HepG2 (cell line): ENCODE data around the gene PPP2R2C. TPM values are rescaled to one million over a fixed set of nuclear protein-coding genes. Genes with fewer than 3 reads are reported as not detected.

ENCODE experiments used
- ATAC-seq: fragments of 200-7000 bp; cut with Tn5 transposase; 3 replicates; pipeline ENCODE4 v1.9.1; 2020; ENCODE audit warnings: mild to moderate bottlenecking, moderate library complexity
- BruUV-seq: library from RNA; stranded (reverse); fragments of 400-500 nt; replicated peaks from 2 replicates; lab custom pipeline; 2021; lab: Mats Ljungman, UMichigan
- CTCF ChIA-PET: fragments of 300-600 bp; formaldehyde crosslinking; extraction: SDS; loops from one replicate; lab custom pipeline; 2021; ENCODE audit warnings: low total read pairs, inconsistent platforms, low intra/inter-chr PET ratio; lab: Yijun Ruan, JAX
- POLR2A ChIA-PET: fragments of 350-600 bp; sonication (Branson Sonifier 250); formaldehyde crosslinking; loops from one replicate; lab custom pipeline; 2020; ENCODE audit warnings: antibody characterized with exemption, inconsistent platforms; lab: Yijun Ruan, JAX
- DNase-seq: peaks from one replicate; pipeline ENCODE4 v3.0.0-alpha.2; 2015; ENCODE audit warnings: low spot score
- FAIRE-seq: peaks from 3 replicates; lab custom pipeline; 2011; peaks lifted over from hg19 to GRCh38; lab: Jason Lieb, UNC
- H2AFZ ChIP-seq: one replicate; pipeline ENCODE4 v1.6.1; 2011; ENCODE audit warnings: low read length, inconsistent platforms
- H3K27ac ChIP-seq: fragments of 300-600 bp; 3 replicates; pipeline ENCODE4 v1.8.0; 2011; ENCODE audit warnings: mixed run types, mild to moderate bottlenecking, mixed read lengths, low read length, inconsistent platforms; ENCODE audit not compliant: insufficient read depth; ENCODE audit errors: extremely low read length
- H3K27me3 ChIP-seq, 2 experiments: fragments of 200-600 bp in 1 of 2; 2 replicates in 1 of 2; 3 replicates in 1 of 2; pipeline versions ENCODE4 v1.6.0 to v1.8.0; 2011; ENCODE audit warnings: low read length in 2 of 2, mild to moderate bottlenecking in 2 of 2, moderate library complexity in 2 of 2, inconsistent platforms in 1 of 2; ENCODE audit not compliant: insufficient read depth in 2 of 2, control insufficient read depth in 1 of 2
- H3K36me3 ChIP-seq, 2 experiments: fragments of 200-600 bp in 1 of 2; replicated peaks in 1 of 2; 2 replicates in 1 of 2; 3 replicates in 1 of 2; pipeline versions ENCODE4 v1.5.1 to v1.8.0; 2011; ENCODE audit warnings: low read length in 2 of 2, inconsistent platforms in 1 of 2; ENCODE audit not compliant: insufficient read depth in 2 of 2, control insufficient read depth in 1 of 2
- H3K4me1 ChIP-seq: 2 replicates; pipeline ENCODE4 v1.5.1; 2012; ENCODE audit warnings: low read length, inconsistent platforms; ENCODE audit not compliant: insufficient read depth
- H3K4me2 ChIP-seq: 2 replicates; pipeline ENCODE4 v1.6.0; 2011; ENCODE audit warnings: low read depth, low read length, inconsistent platforms
- H3K4me3 ChIP-seq, 3 experiments: fragments of 200-600 bp in 1 of 3; sonication (generic), shearing (Covaris generic) in 1 of 3; replicated peaks in 1 of 3; 2 replicates each; pipeline ENCODE4 v1.5.1; 2011 to 2016; ENCODE audit warnings: low read length in 3 of 3, inconsistent platforms in 2 of 3, low read depth in 2 of 3, mild to moderate bottlenecking in 2 of 3, control low read depth in 1 of 3, mixed read lengths in 1 of 3; ENCODE audit not compliant: insufficient read depth in 1 of 3
- H3K79me2 ChIP-seq: one replicate; pipeline ENCODE4 v1.6.1; 2011; ENCODE audit warnings: low read length, inconsistent platforms; ENCODE audit not compliant: insufficient read depth
- H3K9ac ChIP-seq: 2 replicates; pipeline ENCODE4 v1.6.0; 2011; ENCODE audit warnings: mild to moderate bottlenecking, low read depth, low read length, inconsistent platforms; ENCODE audit not compliant: insufficient read depth
- H3K9me3 ChIP-seq: 2 replicates; pipeline ENCODE4 v1.5.1; 2012; ENCODE audit warnings: mild to moderate bottlenecking, low read length
- H4K20me1 ChIP-seq: 2 replicates; pipeline ENCODE4 v1.6.0; 2011; ENCODE audit warnings: inconsistent platforms, mild to moderate bottlenecking, low read length, moderate library complexity; ENCODE audit not compliant: insufficient read depth
- BRCA1 ChIP-seq: sonication (generic); formaldehyde crosslinking; IDR thresholded peaks from 2 replicates; pipeline ENCODE4 v1.4.0; 2020; ENCODE audit warnings: missing genetic modification reagents
- CCDC6 ChIP-seq: sonication (generic); formaldehyde crosslinking; IDR thresholded peaks from 2 replicates; pipeline ENCODE4 v1.8.1; 2022; ENCODE audit warnings: mild to moderate bottlenecking, missing genetic modification reagents, moderate library complexity
- GLI4 ChIP-seq: sonication (generic); formaldehyde crosslinking; IDR thresholded peaks from 2 replicates; pipeline ENCODE4 v1.5.1; 2020; ENCODE audit warnings: missing genetic modification reagents, mild to moderate bottlenecking, moderate library complexity, borderline replicate concordance
- KMT2B ChIP-seq: IDR thresholded peaks from 2 replicates; pipeline ENCODE4 v1.6.1; 2016; ENCODE audit warnings: missing genetic modification reagents, missing compliant biosample characterization
- NR2F6 ChIP-seq, 2 experiments: IDR thresholded peaks; 2 replicates each; pipeline ENCODE4 v1.6.1; 2016; ENCODE audit warnings: antibody characterized with exemption in 1 of 2, mild to moderate bottlenecking in 1 of 2
- ZBTB10 ChIP-seq: sonication (generic); formaldehyde crosslinking; IDR thresholded peaks from 2 replicates; pipeline ENCODE4 v1.4.0; 2020; ENCODE audit warnings: missing genetic modification reagents, borderline replicate concordance
- ZBTB38 ChIP-seq: sonication (generic); formaldehyde crosslinking; IDR thresholded peaks from 2 replicates; pipeline ENCODE4 v1.5.1; 2020; ENCODE audit warnings: mild to moderate bottlenecking, missing genetic modification reagents
- ZC3H13 ChIP-seq: sonication (generic); formaldehyde crosslinking; IDR thresholded peaks from 2 replicates; pipeline ENCODE4 v1.8.1; 2023; ENCODE audit warnings: mild to moderate bottlenecking, missing genetic modification reagents, moderate library complexity
- WGBS: methylation state at CpG from one replicate; pipeline ENCODE4 v1.1.6; 2017; ENCODE audit warnings: low lambda C conversion rate; 5-methylcytosine and 5-hydroxymethylcytosine counted together
- in situ Hi-C: cut with HindIII; loops from 2 replicates; pipeline ENCODE4 v1.10.0; 2017; ENCODE audit warnings: low pct_unique_long_range_greater_than_20kb; ENCODE audit not compliant: extremely low pct_ligation_motif_present
- intact Hi-C: fragments of 100-400 bp; cut with micrococcal nuclease; formaldehyde crosslinking; loops from one replicate; pipeline ENCODE4 v1.10.0; 2022; ENCODE audit not compliant: unreplicated experiment
- polyA plus RNA-seq, 8 experiments: library from polyadenylated mRNA; depleted of rRNA in 3 of 8; stranded (reverse) in 7 of 8; unstranded in 1 of 8; fragments of >200 nt; fragmentation: Illumina TruSeq in 4 of 8; extraction: Trizol in 4 of 8; gene quantifications; 2 replicates each; pipeline versions ENCODE4 v1.2.1 to v1.2.3, GENCODE V29; 2011 to 2016; ENCODE audit warnings: low read depth in 4 of 8, missing spikeins in 1 of 8, mixed read lengths in 1 of 8; ENCODE audit not compliant: insufficient read depth in 1 of 8
- total RNA-seq, 5 experiments: library from RNA; depleted of rRNA; stranded (reverse); fragments of >200 nt; fragmentation: Illumina TruSeq; extraction: Trizol; gene quantifications; 2 replicates each; pipeline ENCODE4 v1.2.3, GENCODE V29; 2016; ENCODE audit warnings: low read depth in 1 of 5

PPP2R2C gene
- total and polyA plus RNA-seq, 2 of the 13 experiments (the other 11 are each of a cell fraction or from before 2014, with no cell fraction given), result 0.60 to 8.6 TPM

- DNase-seq (no peak), FAIRE-seq (no peak), ATAC-seq (no peak)
- H3K27me3 ChIP-seq, result peaks cover 12 to 82% of the 10 kb centered on the region in 2 experiments
- no peak overlapping the region for H3K4me2 ChIP-seq
- H3K79me2 ChIP-seq, result no peaks in the 10 kb centered on the region
- in situ Hi-C loops (no loop called here), intact Hi-C loops (no loop called here)
- no peak overlapping the region for H2AFZ ChIP-seq
- ChIA-PET POLR2A (no interaction called here), CTCF (no interaction called here)
- H4K20me1 ChIP-seq, result 0 out of 2 replicates have a peak, but pooled peaks cover 2% of the 10 kb centered on the region
- H3K36me3 ChIP-seq, result no peaks in the 10 kb centered on the region
- no peak overlapping the region for H3K9ac ChIP-seq
- H3K4me3 ChIP-seq, result no peak overlapping the region
- no peak overlapping the region for H3K27ac ChIP-seq
- H3K9me3 ChIP-seq, result no peaks in the 10 kb centered on the region
- no peaks in the 10 kb centered on the region for H3K4me1 ChIP-seq
- no peak for TF ChIP-seq KMT2B (CRISPR knock-in tag)
- no peak for TF ChIP-seq ZBTB10 (CRISPR knock-in tag)
- TF ChIP-seq ZBTB38 (CRISPR knock-in tag), result no peak
- TF ChIP-seq NR2F6 (IDR thresholded peaks at IDR 0.05), result no peak
- TF ChIP-seq NR2F6 (CRISPR knock-in tag; IDR thresholded peaks at IDR 0.05), result no peak
- TF ChIP-seq GLI4 (CRISPR knock-in tag), result no peak
- TF ChIP-seq CCDC6, result no peak
- TF ChIP-seq BRCA1 (CRISPR knock-in tag), result no peak
- no peak for TF ChIP-seq ZC3H13
- 5% methylated on average over 6 of the region's 6 CpGs for WGBS
- BruUV-seq, result no TSS peak
Measured at GRCh38 chr4:6444582-6444981, 27.8 kb downstream of the PPP2R2C start.
